ENCODE data around the gene ATOSA.

DNA sequence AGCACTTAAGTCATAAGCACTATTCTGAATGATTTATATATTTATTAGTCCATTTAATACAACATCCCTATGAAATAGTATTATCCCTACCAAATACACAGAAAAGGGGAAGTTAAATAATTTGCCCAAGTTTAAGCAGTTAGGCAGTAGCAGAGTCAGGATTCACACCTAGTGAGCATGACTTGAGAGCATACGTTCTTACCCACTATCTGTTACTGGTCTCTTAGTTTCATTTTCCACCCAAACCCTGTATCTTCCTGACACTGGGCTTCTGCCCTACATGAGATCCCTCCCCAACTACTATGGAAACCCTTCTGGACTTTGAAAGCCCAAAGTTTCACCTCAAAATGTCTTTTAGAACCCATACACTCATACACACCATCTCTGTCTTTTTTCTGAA lies 4.4 kb upstream of the ATOSA start:
- TF ChIP-seq, protein P1, sequence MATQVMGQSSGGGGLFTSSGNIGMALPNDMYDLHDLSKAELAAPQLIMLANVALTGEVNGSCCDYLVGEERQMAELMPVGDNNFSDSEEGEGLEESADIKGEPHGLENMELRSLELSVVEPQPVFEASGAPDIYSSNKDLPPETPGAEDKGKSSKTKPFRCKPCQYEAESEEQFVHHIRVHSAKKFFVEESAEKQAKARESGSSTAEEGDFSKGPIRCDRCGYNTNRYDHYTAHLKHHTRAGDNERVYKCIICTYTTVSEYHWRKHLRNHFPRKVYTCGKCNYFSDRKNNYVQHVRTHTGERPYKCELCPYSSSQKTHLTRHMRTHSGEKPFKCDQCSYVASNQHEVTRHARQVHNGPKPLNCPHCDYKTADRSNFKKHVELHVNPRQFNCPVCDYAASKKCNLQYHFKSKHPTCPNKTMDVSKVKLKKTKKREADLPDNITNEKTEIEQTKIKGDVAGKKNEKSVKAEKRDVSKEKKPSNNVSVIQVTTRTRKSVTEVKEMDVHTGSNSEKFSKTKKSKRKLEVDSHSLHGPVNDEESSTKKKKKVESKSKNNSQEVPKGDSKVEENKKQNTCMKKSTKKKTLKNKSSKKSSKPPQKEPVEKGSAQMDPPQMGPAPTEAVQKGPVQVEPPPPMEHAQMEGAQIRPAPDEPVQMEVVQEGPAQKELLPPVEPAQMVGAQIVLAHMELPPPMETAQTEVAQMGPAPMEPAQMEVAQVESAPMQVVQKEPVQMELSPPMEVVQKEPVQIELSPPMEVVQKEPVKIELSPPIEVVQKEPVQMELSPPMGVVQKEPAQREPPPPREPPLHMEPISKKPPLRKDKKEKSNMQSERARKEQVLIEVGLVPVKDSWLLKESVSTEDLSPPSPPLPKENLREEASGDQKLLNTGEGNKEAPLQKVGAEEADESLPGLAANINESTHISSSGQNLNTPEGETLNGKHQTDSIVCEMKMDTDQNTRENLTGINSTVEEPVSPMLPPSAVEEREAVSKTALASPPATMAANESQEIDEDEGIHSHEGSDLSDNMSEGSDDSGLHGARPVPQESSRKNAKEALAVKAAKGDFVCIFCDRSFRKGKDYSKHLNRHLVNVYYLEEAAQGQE (IDR thresholded peaks at IDR 0.05; ENCODE audit: low read depth), result no peak
- no peak for TF ChIP-seq ZBTB7A (IDR thresholded peaks at IDR 0.05; ENCODE audit: low read depth)
- TF ChIP-seq, protein P2, sequence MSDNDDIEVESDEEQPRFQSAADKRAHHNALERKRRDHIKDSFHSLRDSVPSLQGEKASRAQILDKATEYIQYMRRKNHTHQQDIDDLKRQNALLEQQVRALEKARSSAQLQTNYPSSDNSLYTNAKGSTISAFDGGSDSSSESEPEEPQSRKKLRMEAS (IDR thresholded peaks at IDR 0.05), result no peak
- TF ChIP-seq EGR1 (IDR thresholded peaks at IDR 0.05), result no peak
- no peak for TF ChIP-seq CREB1 (IDR thresholded peaks at IDR 0.05; ENCODE audit: low read depth)
- no peak for TF ChIP-seq EP300 (IDR thresholded peaks at IDR 0.05; ENCODE audit: borderline replicate concordance)
- no peak for TF ChIP-seq RAD21 (IDR thresholded peaks at IDR 0.05; ENCODE audit: low read depth)
- TF ChIP-seq TEAD4 (IDR thresholded peaks at IDR 0.05), result no peak
- TF ChIP-seq, protein P3, sequence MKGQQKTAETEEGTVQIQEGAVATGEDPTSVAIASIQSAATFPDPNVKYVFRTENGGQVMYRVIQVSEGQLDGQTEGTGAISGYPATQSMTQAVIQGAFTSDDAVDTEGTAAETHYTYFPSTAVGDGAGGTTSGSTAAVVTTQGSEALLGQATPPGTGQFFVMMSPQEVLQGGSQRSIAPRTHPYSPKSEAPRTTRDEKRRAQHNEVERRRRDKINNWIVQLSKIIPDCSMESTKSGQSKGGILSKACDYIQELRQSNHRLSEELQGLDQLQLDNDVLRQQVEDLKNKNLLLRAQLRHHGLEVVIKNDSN (IDR thresholded peaks at IDR 0.05), result no peak
- TF ChIP-seq TAF1 (IDR thresholded peaks at IDR 0.05; ENCODE audit: low read depth), result no peak
- no peak for TF ChIP-seq YY1 (IDR thresholded peaks at IDR 0.05; ENCODE audit: low read depth)
